ENCODE data around the gene TUBGCP6.
"Not testable (repeated sequence)": the region's sequence is repeated elsewhere in the genome, so short reads cannot be mapped to it uniquely, and the experiment has no call there.

Gene TUBGCP6

DNA sequence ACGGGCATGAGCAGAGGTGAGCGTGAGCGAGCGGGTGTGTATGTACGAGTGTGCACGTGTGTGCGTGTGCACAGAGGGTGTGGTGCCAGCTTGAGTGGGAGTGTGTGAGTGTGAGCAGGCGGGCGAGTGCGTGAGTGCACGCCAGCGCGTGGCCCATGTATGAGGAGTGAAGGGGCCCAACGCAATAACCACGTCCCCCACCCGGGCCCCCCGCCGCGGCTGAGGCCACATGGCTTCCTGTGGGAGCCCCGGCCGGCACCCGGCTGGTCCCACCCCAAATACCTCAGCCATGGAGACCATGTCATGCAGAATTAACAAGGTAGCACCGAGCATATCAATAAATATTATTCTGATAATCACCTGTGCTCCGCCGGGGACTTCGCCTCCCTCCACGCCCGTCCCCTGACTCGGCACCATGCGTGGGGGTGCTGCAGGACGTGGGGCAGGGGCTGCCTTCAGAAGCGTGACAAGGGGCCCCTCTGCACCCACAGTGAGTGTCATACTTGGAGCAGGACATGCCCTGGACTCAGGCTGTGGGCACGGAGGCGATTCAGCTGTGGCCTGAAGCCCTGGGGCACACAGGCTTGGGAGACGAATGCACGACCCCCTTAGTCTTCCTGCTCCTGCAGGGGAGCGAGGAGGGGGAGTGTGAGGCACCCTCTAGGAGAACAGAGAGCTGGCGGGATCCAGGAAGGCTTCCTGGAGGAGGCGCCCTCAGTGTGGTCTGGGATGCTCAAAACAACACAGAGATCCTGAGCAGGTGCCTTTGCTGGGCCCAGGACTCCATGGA lies 64.7 kb downstream of the TUBGCP6 start:
- DNase-seq, result no peak

DNA sequence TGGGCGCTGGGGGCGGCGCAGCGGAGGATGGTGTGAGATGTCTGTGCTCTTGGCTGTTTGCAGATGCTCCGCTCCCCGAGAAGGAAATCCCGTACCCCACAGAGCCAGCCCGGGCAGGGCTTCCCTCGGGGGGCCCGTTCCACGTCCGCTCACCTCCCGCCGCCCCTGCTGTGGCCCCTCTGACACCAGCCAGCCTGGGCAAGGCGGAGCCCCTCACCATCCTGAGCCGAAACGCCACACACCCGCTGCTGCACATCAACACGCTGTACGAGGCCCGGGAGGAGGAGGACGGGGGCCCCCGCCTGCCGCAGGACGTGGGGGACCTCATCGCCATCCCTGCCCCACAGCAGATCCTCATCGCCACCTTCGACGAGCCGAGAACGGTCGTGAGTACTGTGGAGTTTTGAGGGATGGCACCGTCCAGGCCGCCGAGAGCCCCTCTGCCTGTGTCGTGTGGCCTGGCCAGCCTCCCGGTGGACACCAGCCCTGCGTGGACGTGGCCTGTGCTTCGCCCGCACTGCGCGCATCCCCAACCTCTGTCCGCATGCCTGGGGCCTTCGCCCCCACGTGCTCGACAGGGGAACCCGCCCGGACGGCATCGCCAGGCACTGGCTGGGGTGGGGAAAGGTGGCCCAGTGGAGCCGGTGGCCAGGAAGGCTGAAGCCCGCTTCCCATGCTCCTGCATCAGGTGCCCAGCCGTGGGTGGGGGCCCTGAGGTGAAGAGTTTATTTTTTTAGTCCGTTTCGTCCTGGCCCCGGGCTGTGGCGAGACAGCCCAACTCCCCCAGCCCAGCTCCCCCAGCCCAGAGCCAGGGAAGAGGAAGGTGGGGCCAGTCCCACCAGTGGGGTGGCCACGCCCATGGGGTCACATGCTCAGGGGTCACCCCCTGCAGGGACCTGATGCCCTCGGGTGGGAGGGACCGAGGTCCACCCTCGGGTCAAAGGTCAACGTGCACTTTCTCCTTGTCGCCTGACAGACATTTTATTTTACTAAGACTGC lies 65.7 kb downstream of the TUBGCP6 start:
- no peak for DNase-seq

DNA sequence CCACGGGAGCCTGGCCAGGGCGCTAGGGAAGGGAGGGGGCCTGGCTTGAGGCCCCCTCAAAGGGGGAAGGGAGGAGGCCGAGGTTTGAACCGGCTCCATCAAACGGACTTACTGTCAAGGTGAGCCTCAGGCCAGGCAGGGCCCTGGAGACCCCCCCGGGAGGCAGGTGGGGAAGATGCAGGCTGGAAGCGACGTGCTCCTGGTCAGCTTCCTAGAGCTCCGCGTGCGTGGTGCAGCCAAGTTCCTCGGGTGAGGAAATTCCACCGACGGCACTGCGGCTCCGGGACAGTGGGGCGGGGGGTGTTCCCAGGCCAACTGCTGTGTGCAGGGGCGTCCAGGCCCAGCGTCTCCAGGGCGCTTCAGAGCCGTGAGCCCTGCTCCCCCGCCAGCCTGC lies 66.4 kb downstream of the TUBGCP6 start:
- DNase-seq, result no peak

DNA sequence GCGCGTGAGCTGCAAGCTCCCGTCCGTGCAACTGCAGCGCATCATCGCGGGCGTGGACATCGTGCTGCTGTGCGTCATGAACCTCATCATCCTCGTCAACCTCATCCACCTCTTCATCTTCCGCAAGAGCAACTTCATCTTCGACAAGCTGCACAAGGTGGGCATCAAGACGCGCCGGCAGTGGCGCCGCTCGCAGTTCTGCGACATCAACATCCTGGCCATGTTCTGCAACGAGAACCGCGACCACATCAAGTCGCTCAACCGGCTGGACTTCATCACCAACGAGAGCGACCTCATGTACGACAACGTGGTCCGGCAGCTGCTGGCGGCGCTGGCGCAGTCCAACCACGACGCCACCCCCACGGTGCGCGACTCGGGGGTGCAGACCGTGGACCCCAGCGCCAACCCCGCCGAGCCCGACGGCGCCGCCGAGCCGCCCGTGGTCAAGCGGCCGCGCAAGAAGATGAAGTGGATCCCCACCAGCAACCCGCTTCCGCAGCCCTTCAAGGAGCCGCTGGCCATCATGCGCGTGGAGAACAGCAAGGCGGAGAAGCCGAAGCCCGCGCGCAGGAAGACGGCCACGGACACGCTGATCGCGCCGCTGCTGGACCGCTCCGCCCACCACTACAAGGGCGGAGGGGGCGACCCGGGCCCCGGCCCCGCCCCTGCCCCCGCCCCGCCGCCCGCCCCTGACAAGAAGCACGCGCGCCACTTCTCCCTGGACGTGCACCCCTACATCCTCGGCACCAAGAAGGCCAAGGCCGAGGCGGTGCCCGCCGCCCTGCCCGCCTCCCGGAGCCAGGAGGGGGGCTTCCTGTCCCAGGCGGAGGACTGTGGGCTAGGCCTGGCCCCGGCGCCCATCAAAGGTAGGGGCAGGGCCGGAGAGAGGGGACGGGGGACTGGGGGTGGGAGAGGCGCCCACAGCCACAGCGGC lies 67.0 kb downstream of the TUBGCP6 start:
- DNase-seq, result no peak

DNA sequence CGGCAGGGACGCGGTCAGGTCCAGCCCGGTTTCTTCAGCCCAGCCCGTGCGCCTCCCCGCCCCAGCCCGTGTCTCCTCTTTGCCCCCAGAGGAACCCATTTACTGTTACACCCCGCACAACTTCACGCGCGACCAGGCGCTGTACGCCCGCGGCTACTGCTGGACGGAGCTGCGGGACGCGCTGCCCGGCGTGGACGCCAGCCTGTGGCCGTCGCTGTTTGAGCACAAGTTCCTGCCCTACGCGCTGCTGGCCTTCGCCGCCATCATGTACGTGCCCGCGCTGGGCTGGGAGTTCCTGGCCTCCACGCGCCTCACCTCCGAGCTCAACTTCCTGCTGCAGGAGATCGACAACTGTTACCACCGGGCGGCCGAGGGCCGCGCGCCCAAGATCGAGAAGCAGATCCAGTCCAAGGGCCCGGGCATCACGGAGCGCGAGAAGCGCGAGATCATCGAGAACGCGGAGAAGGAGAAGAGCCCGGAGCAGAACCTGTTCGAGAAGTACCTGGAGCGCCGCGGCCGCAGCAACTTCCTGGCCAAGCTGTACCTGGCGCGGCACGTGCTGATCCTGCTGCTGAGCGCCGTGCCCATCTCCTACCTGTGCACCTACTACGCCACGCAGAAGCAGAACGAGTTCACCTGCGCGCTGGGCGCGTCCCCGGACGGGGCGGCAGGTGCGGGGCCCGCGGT lies 67.8 kb downstream of the TUBGCP6 start:
- no peak for DNase-seq

DNA sequence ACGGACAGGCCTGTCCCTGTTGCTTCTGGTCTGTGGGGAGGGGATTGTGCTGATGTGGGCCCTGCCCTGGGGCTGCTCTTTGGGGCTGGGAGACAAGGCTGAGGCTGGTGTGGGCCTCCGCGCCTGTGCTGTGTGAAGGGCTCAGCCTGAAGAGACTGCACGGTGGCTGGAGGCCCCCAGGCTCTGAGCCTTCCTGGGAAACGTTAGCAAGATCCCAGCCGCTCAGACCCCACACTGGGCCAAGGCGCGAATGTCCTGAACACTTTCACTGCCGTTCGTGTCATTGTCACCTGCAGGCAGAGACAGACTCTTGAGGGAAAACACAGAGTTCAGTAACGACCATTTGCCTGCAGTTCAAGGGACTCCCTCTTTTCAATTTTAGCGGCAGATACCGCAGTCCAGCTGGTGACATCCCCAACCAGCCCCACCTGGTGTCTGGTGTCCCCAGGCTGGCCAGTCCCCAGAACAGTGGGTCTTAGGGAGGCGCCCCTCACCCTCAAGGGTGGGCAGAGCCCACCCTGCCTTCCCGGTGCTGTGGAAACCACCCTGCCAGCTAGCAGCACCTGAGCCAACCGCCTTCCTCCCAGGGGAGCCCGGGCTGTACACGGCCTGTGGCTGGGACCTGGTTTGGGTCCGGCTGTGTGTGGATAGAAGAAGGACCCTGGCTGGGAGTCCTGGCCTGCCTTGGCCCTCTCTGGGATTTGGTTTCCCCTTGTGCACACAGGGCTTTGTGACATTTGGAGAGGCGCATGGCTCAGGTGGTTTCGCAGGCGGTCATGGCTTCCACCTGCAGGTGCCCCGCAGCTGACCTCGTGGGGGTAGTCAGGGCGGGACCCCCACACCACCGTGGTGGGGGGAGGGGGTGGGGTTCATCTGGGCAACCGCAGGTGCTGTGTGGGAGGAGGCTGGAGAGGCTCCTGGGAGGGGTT lies 68.6 kb downstream of the TUBGCP6 start:
- DNase-seq, result no peak

DNA sequence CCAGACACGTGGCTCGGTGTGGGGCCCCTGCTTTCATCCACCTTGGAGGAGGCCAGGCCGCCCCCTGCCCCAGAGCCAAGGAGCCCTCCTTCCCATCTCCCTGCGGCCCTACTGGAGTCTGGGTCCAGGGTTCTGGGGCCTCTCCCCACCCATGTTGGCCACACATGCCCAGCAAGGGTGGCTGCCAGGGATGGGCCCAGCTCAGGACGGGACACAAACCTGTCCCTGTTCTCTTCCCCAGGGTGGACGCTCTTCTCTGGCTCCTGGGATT lies 69.7 kb downstream of the TUBGCP6 start:
- no peak for DNase-seq

DNA sequence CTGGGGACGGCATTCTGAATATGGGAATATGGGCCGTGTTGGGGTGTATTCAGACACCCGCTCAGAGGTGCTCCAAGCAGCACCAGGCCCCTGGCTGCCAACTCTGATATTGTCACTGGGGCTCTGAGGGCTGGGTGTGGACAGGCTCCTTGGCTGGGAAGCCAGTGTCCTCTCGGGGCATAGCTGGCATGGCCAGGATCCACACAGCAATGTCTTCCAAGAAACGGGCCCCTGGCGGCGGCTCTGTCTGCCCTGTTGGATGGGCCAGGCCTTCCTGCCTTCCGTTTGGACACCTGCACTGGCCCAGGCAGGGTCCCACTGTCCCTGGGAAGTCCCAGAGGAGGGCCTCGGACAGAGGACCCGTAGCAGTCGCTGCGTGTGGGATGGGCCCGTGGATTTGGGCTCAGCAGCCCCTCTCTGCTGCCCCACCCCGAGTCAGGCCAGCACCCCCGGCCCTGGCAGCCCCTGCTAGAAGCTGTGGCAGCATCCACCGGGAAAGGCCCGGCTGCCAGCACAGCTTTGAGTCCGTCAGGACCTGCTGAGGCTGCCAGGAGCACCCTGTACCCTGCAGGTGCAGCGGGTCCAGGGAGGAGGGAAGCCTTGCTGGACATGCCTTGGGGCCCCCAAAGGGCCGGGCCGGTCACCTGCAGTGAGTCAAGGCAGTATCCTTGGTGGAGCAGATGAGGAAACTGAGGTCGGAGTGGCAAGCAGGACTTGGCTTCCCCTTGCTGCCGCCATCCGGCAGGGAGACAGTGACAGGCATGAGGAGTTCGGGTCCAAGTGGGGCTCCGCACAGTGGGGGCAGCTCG lies 70.2 kb downstream of the TUBGCP6 start:
- no peak for DNase-seq

DNA sequence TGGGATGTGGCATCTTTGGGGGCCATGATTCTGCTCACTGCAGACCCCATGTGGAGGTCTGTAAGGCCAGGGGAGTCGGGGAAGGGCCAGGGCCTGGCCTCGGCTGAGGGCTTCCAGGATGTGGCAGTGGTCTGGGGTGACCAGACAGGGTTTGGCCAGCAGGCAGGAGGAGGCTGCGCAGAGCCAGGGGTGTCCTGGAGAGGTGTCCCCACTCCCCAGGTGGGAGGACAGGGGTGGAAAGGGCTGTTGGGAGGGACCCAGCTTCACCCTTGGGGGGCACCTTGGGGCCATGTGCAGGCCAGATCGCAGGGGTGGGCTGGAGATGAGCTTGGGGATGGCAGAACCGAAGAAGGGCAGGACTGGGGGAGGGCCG lies 70.9 kb downstream of the TUBGCP6 start:
- DNase-seq, result no peak

DNA sequence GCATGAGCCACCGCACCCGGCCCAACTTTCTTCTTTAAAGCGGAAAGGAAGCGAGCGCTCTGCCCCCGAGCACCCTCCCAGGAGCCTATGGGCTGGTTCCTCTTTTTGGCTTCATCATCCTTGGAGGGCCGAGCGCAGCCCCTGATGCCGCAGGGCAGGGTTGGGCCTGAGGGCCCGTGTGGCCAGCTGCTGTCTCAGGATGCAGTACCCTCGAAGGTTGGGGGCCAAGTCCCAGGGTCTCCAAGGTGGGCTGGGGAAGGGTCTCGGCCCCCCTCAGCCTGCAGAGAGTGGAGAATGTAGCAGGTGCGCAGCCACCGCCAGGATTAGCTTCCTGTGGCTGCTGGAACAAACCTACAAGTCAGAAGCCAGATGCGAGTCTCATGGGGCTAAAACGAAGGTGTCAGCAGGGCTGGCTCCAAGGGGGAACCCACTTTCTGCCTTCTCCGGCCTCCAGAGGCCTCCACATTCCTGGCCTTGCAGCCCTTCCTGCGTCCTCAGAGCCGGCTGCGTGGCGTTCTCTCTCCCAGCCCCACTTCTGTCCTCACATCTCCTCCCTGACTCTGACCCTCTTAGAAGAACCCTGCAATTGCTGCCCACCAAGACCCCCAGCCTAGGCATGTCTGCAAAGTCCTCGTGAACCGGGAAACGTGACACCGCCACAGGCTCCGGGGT lies 71.4 kb downstream of the TUBGCP6 start:
- DNase-seq, result no peak

DNA sequence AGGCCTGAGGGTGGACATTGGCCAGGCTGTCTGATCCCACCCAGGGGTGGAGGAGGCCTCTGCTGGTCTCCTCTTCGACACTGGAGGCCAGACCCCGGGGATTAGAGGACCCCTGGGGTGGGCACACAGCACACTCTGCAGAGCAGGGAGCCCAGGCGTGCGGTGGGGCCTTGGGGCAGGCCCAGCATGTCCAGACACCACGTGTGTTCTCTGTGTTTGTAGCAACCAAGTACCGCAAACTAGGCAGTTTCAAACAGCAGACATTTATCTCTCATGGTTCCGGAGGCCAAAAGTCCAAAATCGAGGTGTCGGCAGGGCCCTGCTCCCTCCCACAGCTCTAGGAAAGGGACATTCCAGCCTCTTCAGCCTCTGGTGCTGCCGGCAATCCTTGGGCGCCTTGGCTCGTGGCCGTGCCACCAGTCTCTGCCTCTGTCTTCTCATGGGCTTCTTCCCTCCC lies 72.8 kb downstream of the TUBGCP6 start:
- no peak for DNase-seq

DNA sequence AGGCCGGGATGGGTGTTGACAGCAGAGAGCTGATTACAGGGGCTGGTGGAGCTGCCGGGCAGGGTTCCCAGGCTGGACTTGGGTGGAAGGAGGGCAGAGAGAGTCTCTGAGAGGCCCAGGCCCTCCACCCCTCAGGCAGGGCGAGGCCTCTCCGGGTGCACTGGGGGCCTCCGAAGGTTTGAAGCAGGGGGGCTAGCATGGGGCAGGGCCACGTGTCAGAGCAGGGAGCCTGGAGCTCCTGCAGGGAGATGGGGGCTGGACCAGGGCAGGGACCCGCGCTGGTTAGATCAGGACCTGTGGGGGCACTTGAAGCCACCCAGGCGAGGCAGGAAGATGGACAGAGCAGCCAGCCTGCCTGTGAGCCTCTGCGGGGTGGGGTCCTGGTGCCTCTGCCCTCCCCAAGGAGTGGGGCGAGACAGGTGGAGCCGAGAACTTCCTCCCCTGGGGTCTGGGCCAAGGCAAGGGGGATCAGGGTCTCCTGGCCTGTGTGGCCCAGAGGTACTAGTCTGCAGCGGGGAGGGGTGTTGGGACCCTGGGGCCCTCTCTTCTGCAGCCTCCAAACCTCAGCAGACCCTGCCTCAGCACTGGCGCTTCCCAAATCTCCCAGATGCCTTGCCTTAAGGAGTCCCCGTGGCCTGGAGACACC lies 73.4 kb downstream of the TUBGCP6 start:
- no peak for DNase-seq

DNA sequence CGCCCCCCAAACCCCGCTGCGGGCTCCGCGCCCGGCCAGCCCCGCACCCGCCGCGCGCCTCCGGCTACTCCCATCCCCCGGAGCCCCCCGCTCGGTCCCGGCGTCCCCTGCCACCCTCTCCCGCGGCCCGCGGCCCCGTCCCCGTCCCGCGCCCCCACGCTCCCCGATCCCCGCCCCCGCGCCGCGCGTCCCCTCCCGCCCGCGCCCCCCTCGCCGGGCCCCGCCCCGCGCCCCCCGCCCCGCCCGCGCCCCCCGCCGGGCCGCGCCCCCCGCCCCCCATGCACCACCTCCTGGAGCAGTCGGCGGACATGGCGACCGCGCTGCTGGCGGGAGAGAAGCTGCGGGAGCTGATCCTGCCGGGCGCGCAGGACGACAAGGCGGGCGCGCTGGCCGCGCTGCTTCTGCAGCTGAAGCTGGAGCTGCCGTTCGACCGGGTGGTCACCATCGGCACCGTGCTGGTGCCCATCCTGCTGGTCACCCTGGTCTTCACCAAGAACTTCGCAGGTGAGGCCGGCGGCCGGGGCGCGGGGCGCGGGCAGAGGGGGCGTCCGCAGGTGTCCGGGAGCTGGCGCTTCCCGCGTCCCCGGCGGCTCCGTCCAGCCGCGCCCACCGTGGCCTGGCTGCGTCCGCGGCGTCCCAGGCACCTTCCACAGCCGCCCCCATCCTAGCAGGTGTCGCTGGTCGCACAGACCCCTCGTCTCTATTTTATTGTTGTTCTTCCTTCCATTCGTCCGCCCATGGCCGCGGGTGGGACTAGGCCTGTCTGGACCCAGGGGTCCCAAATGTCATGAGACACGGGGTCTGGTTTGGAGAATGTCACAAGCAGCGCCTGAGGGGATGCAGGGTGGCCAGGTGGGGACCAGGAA lies 74.1 kb downstream of the TUBGCP6 start, which contains the start of gene PANX2:
PANX2 (plus strand) TSS at position 279 of the 866 bp plus-strand sequence; CDS start at position 279, 0 bp downstream.
- DNase-seq, result peak; percentile 8

DNA sequence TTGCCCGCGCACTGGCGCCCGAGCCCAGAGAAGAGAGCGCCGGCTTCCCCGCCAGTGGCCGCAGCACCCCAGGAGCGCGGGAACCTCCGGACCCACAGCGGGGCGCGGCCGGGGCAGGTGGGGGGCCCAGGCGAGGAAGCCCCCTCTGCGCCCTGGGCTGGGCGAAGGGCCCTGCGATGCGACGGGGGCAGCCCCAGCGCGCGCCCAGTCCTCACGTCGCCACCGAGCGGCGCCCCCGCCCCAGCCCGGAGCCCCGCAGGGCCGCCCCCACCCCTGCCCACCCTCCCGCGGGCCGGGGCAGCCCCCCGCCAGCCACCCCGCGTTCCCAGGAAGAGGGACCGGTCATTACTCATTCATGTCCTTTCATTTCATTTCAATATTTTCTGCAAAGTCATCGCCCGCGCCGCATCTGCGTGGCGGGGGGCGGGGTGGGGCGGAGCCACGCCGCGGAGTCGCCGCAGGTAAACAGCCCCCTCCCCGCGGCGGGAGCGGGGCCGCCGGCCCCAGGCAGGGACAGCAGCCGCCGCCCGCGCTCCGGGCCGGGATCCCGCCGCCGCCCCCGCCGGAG lies 75.0 kb downstream of the TUBGCP6 start:
- DNase-seq, result no peak

DNA sequence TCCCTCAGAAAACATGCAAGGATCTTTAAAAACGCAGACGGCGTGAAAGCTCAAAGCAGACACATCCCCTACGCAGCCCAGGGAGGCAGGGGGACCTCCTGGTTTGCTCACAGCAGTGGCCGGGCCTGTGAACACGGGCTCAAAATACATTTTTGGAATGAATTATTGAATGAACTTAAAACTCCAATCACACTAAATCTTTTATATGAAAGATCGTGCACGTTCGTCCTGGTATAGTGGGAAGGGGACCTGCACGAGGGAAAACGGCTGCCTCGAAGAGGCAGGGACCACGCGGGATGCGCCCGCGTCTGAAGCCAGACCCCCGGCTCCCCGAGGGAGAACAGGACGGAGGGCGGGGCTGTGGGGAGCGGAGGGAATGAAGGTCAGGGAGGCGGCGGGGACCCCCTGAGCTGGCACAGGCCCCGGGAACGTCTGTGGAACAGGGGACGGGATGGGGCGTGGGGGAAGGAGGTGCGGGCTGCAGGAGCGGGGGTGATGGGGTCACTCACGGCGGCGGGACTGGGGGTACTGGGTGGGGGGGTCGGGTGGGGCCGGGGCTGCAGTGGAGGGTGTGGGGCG lies 75.6 kb downstream of the TUBGCP6 start:
- no peak for DNase-seq

DNA sequence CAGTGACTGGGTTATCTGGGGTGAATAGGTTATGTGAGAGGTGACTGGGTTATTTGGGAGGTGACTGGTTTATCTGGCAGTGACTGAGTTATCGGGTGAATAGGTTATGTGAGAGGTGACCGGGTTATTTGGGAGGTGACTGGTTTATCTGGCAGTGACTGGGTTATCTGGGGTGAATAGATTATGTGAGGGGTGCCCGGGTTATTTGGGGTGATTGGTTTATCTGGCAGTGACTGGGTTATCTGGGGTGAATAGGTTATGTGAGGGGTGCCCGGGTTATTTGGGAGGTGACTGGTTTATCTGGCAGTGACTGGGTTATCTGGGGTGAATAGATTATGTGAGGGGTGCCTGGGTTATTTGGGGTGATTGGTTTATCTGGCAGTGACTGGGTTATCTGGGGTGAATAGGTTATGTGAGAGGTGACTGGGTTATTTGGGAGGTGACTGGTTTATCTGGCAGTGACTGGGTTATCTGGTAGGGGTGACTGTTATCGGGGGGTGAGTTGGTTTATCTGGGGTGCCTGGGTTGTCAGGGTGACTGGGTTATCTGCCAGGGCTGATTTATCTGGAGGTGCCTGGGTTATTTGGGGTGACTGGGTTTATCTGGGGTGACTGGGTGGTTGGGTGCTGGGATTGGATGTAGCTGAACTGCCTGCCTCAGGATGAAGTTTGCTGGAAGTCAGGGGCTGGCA lies 76.2 kb downstream of the TUBGCP6 start:
- DNase-seq, result not testable (repeated sequence)
